ENCODE results near the gene COPZ1.
"Not testable (repeated sequence)": the region's sequence is repeated elsewhere in the genome, so short reads cannot be mapped to it uniquely, and the experiment has no call there.

Gene COPZ1

GRCh38 chr12:54281694-54282093 lies 43.2 kb upstream of the COPZ1 start:
- not testable (repeated sequence) for DNase-seq (ENCODE audit: low spot score); H4K8ac ChIP-seq (ENCODE audit: low read depth, low read length); H3K27me3 ChIP-seq (ENCODE audit: control insufficient read depth in 3 of 3, insufficient read depth in 3 of 3, low read depth in 1 of 3, low read length in 3 of 3); H2AK5ac ChIP-seq (ENCODE audit: low read depth, low read length); H3K4ac ChIP-seq (ENCODE audit: low read length); H3K9ac ChIP-seq (ENCODE audit: low read depth, low read length, poor library complexity); H2BK5ac ChIP-seq (ENCODE audit: low read length); H3K18ac ChIP-seq (ENCODE audit: low read length); H2BK12ac ChIP-seq (ENCODE audit: low read length); H3K27ac ChIP-seq (replicated peaks; ENCODE audit: low read length); H3K14ac ChIP-seq (ENCODE audit: low read length); H3K79me1 ChIP-seq (ENCODE audit: low read depth, low read length); H2BK15ac ChIP-seq (ENCODE audit: low read length); H3K23ac ChIP-seq (ENCODE audit: low read depth, low read length, poor library complexity); H2BK120ac ChIP-seq (ENCODE audit: low read depth, low read length); H4K91ac ChIP-seq (ENCODE audit: low read depth, low read length, poor library complexity); H3K9me3 ChIP-seq (replicated peaks in 1 of 2; ENCODE audit: control insufficient read depth in 2 of 2, insufficient read depth in 1 of 2, low read depth in 1 of 2, low read length in 2 of 2); H2AFZ ChIP-seq (ENCODE audit: low read length)
- Histone ChIP-seq H3K36me3 (replicated peaks in 1 of 2; ENCODE audit: control insufficient read depth in 2 of 2, insufficient read depth in 2 of 2, low read length in 2 of 2) (peaks cover 33 to 76% of the 10 kb centered on the region in 2 donors), H3K4me1 (ENCODE audit: control insufficient read depth in 2 of 2, insufficient read depth in 1 of 2, low read depth in 1 of 2, low read length in 2 of 2) (peaks cover 10 to 28% of the 10 kb centered on the region in 2 donors), H3K4me3 (ENCODE audit: low read length in 2 of 2) (peak overlapping the region; percentile 81 to 85), H3K4me2 (ENCODE audit: insufficient read depth, low read length, poor library complexity, severe bottlenecking) (peak overlapping the region; percentile 49)
- WGBS, 2 donors (ENCODE audit: extremely low coverage in 2 of 2, insufficient read length in 2 of 2, insufficient replicate concordance in 1 of 2), result no CpG with 5 or more reads among the region's 4 CpGs

GRCh38 chr12:54282949-54283593 lies 41.9 kb upstream of the COPZ1 start:
- H3K4me3 ChIP-seq (ENCODE audit: low read length in 2 of 2), result peak overlapping the region; percentile 68 to 81
- H4K91ac ChIP-seq (ENCODE audit: low read depth, low read length, poor library complexity), result no peak overlapping the region
- no peak overlapping the region for H3K9ac ChIP-seq (ENCODE audit: low read depth, low read length, poor library complexity)
- H3K27me3 ChIP-seq (ENCODE audit: control insufficient read depth in 3 of 3, insufficient read depth in 3 of 3, low read depth in 1 of 3, low read length in 3 of 3), result no peaks in the 10 kb centered on the region
- WGBS, 2 donors (ENCODE audit: extremely low coverage in 2 of 2, insufficient read length in 2 of 2, insufficient replicate concordance in 1 of 2), result no CpG with 5 or more reads among the region's 11 CpGs
- H2AK5ac ChIP-seq (ENCODE audit: low read depth, low read length), result no peak overlapping the region
- H3K18ac ChIP-seq (ENCODE audit: low read length), result no peak overlapping the region
- no peak overlapping the region for H2BK15ac ChIP-seq (ENCODE audit: low read length)
- peaks cover 8 to 24% of the 10 kb centered on the region in 2 donors for H3K4me1 ChIP-seq (ENCODE audit: control insufficient read depth in 2 of 2, insufficient read depth in 1 of 2, low read depth in 1 of 2, low read length in 2 of 2)
- H3K14ac ChIP-seq (ENCODE audit: low read length), result no peak overlapping the region
- H2BK12ac ChIP-seq (ENCODE audit: low read length), result no peak overlapping the region
- no peak overlapping the region for H2BK5ac ChIP-seq (ENCODE audit: low read length)
- H2BK120ac ChIP-seq (ENCODE audit: low read depth, low read length), result no peak overlapping the region
- H3K4me2 ChIP-seq (ENCODE audit: insufficient read depth, low read length, poor library complexity, severe bottlenecking), result peak overlapping the region; percentile 41
- DNase-seq (ENCODE audit: low spot score), result no peak
- H3K23ac ChIP-seq (ENCODE audit: low read depth, low read length, poor library complexity), result no peak overlapping the region
- no peaks in the 10 kb centered on the region for H3K9me3 ChIP-seq (replicated peaks in 1 of 2; ENCODE audit: control insufficient read depth in 2 of 2, insufficient read depth in 1 of 2, low read depth in 1 of 2, low read length in 2 of 2)
- H3K36me3 ChIP-seq (replicated peaks in 1 of 2; ENCODE audit: control insufficient read depth in 2 of 2, insufficient read depth in 2 of 2, low read length in 2 of 2), result peaks cover 38 to 81% of the 10 kb centered on the region in 2 donors
- H4K8ac ChIP-seq (ENCODE audit: low read depth, low read length), result no peak overlapping the region
- H3K27ac ChIP-seq (replicated peaks; ENCODE audit: low read length), result no peak overlapping the region
- H2AFZ ChIP-seq (ENCODE audit: low read length), result no peak overlapping the region
- no peak overlapping the region for H3K4ac ChIP-seq (ENCODE audit: low read length)
- peaks cover 3% of the 10 kb centered on the region for H3K79me1 ChIP-seq (ENCODE audit: low read depth, low read length)

- not testable (repeated sequence) for H3K27ac ChIP-seq (replicated peaks; ENCODE audit: low read length); H2AFZ ChIP-seq (ENCODE audit: low read length)
- peak overlapping the region in 1 of 2 donors; percentile 81 for H3K4me3 ChIP-seq (ENCODE audit: low read length in 2 of 2)
Observed at GRCh38 chr12:54284070-54284780, 40.7 kb upstream of the COPZ1 start.

More at GRCh38 chr12:54284070-54284780, 40.7 kb upstream of the COPZ1 start:
- H3K36me3 ChIP-seq (replicated peaks in 1 of 2; ENCODE audit: control insufficient read depth in 2 of 2, insufficient read depth in 2 of 2, low read length in 2 of 2), result peaks cover 40 to 75% of the 10 kb centered on the region in 2 donors
- H2BK120ac ChIP-seq (ENCODE audit: low read depth, low read length); H3K4ac ChIP-seq (ENCODE audit: low read length); H3K27me3 ChIP-seq (ENCODE audit: control insufficient read depth in 3 of 3, insufficient read depth in 3 of 3, low read depth in 1 of 3, low read length in 3 of 3); H3K9me3 ChIP-seq (replicated peaks in 1 of 2; ENCODE audit: control insufficient read depth in 2 of 2, insufficient read depth in 1 of 2, low read depth in 1 of 2, low read length in 2 of 2); H3K14ac ChIP-seq (ENCODE audit: low read length); H3K23ac ChIP-seq (ENCODE audit: low read depth, low read length, poor library complexity); H2BK12ac ChIP-seq (ENCODE audit: low read length); H2BK15ac ChIP-seq (ENCODE audit: low read length); DNase-seq (ENCODE audit: low spot score); H2BK5ac ChIP-seq (ENCODE audit: low read length); H4K91ac ChIP-seq (ENCODE audit: low read depth, low read length, poor library complexity); H2AK5ac ChIP-seq (ENCODE audit: low read depth, low read length); H3K79me1 ChIP-seq (ENCODE audit: low read depth, low read length); H3K18ac ChIP-seq (ENCODE audit: low read length); H3K9ac ChIP-seq (ENCODE audit: low read depth, low read length, poor library complexity); H4K8ac ChIP-seq (ENCODE audit: low read depth, low read length): not testable (repeated sequence)
- peak overlapping the region; percentile 35 for H3K4me2 ChIP-seq (ENCODE audit: insufficient read depth, low read length, poor library complexity, severe bottlenecking)
- peaks cover 7 to 22% of the 10 kb centered on the region in 2 donors for H3K4me1 ChIP-seq (ENCODE audit: control insufficient read depth in 2 of 2, insufficient read depth in 1 of 2, low read depth in 1 of 2, low read length in 2 of 2)
- no CpG with 5 or more reads among the region's 2 CpGs for WGBS, 2 donors (ENCODE audit: extremely low coverage in 2 of 2, insufficient read length in 2 of 2, insufficient replicate concordance in 1 of 2)

Data from neuronal stem cell (in vitro differentiated cells).